ENCODE results near the gene ARV1. TPM values are rescaled to one million over a fixed set of nuclear protein-coding genes. Genes with fewer than 3 reads are reported as not detected.

The ARV1 gene
- total and polyA plus RNA-seq, 2 experiments from 2014 or later = 10.4 to 20.0 TPM

DNA sequence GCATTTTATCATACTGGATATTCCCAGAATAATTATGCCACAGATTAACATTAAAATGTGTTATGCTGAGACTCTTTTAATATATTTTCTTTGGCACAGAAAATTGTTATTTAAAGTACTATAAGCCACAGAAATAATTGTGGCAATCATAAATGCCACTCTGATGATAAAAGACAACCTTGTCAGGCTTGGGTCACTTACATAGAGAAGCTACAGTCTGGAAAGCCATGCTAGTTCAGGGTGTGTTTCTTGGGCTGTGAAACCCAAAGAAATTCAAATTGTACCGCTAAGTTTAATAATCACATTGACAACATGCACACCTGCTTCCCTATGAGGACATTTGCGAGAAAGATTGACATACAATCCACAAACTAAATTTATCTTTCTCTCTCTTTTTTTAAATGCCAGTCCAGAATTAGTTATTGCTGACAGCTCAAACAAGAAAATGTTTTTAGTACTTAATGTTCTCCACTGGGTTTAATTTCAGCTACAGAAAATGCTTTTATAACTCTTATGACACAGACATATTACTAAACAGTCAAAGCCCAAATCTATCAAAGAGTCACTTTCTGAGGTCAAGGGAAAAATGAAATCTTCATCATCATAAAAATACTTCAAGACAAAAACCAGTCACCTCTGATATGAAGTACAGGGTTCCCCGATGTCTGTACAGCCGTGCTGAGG lies 38.9 kb upstream of the ARV1 start:
- no peak for ATAC-seq
- no peaks in the 10 kb centered on the region for H3K4me1 Mint-ChIP-seq
- no peaks in the 10 kb centered on the region for H3K27me3 ChIP-seq (ENCODE audit: insufficient read depth)

DNA sequence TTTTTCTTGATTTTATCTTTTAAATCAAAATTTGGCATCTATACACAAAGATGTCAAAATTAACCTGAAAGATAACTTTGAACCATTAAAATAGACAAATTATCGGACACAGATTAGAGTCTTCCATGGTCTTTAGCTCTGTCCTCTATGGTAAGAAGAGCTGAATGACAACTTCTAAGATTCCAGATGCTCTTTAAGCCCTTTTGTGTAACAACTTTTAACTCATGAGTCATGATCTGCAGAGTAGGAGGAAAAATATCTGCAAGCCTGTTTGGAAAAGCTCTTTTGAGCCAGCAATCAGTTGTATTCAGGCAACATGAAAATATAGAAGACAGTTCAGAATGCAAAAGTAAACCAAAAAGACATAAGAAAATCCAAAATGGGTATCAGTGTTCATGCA lies 38.0 kb upstream of the ARV1 start:
- Histone ChIP-seq H3K36me3 (ENCODE audit: insufficient read depth) (no peaks in the 10 kb centered on the region), H2AFZ (no peak overlapping the region), H3K4me2 (no peak overlapping the region), H3F3A (replicated peaks; ENCODE audit: low read depth) (no peaks in the 10 kb centered on the region), H4K20me1 (replicated peaks; ENCODE audit: insufficient read depth) (peaks cover 3% of the 10 kb centered on the region), H3K27ac (ENCODE audit: low read depth) (no peak overlapping the region), H3K4me1 (ENCODE audit: insufficient read depth) (no peaks in the 10 kb centered on the region), H3K27me3 (ENCODE audit: insufficient read depth) (no peaks in the 10 kb centered on the region), H3K9me2 (ENCODE audit: insufficient read depth) (no peaks in the 10 kb centered on the region), H3K4me3 (no peak overlapping the region), H3K79me2 (replicated peaks; ENCODE audit: insufficient read depth) (no peaks in the 10 kb centered on the region)
- H3K27me3 Mint-ChIP-seq (ENCODE audit: insufficient read depth, low read depth, poor library complexity) = peaks cover 1% of the 10 kb centered on the region
- H3K4me1 Mint-ChIP-seq = no peaks in the 10 kb centered on the region
- ATAC-seq (no peak), DNase-seq (ENCODE audit: low spot score) (no peak)
- H3K27ac Mint-ChIP-seq = no peak overlapping the region
- no peak overlapping the region for H3K4me3 Mint-ChIP-seq
- no peaks in the 10 kb centered on the region for H3K36me3 Mint-ChIP-seq (ENCODE audit: low read depth)
- no peaks in the 10 kb centered on the region for H3K9me3 Mint-ChIP-seq
- TF ChIP-seq, protein P1, sequence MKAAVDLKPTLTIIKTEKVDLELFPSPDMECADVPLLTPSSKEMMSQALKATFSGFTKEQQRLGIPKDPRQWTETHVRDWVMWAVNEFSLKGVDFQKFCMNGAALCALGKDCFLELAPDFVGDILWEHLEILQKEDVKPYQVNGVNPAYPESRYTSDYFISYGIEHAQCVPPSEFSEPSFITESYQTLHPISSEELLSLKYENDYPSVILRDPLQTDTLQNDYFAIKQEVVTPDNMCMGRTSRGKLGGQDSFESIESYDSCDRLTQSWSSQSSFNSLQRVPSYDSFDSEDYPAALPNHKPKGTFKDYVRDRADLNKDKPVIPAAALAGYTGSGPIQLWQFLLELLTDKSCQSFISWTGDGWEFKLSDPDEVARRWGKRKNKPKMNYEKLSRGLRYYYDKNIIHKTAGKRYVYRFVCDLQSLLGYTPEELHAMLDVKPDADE (IDR thresholded peaks at IDR 0.05) = no peak
- TF ChIP-seq POLR2AphosphoS5 (IDR thresholded peaks at IDR 0.05; ENCODE audit: low read depth) (no peak), JUNB (IDR thresholded peaks at IDR 0.05; ENCODE audit: unreplicated experiment) (no peak), EZH2phosphoT487 (IDR thresholded peaks at IDR 0.05; ENCODE audit: unreplicated experiment) (no peak), NANOG (IDR thresholded peaks at IDR 0.05; ENCODE audit: borderline replicate concordance) (no peak), ZNF462 (CRISPR knock-in tag; IDR thresholded peaks at IDR 0.05) (no peak)

More for the DNA sequence above, 38.9 kb upstream of the ARV1 start:
- no peak for DNase-seq (ENCODE audit: low spot score)
- no peaks in the 10 kb centered on the region for H3K4me1 ChIP-seq (ENCODE audit: insufficient read depth)
- Mint-ChIP-seq H3K9me3 (no peaks in the 10 kb centered on the region), H3K27ac (no peak overlapping the region), H3K4me3 (no peak overlapping the region), H3K36me3 (ENCODE audit: low read depth) (no peaks in the 10 kb centered on the region), H3K27me3 (ENCODE audit: insufficient read depth, low read depth, poor library complexity) (peaks cover 1% of the 10 kb centered on the region)
- H3K36me3 ChIP-seq (ENCODE audit: insufficient read depth) = no peaks in the 10 kb centered on the region
- no peaks in the 10 kb centered on the region for H3K79me2 ChIP-seq (replicated peaks; ENCODE audit: insufficient read depth)
- no peaks in the 10 kb centered on the region for H3K9me2 ChIP-seq (ENCODE audit: insufficient read depth)
- TF ChIP-seq CTCF (conservative IDR thresholded peaks at IDR 0.05; ENCODE audit: low read depth in 2 of 2) = no peak
- no peak for TF ChIP-seq ZNF114 (CRISPR knock-in tag; IDR thresholded peaks at IDR 0.05)
- no peak for TF ChIP-seq ZNF331 (CRISPR knock-in tag; IDR thresholded peaks at IDR 0.05; ENCODE audit: low read depth)
- no peak overlapping the region for H3K4me3 ChIP-seq
- H4K20me1 ChIP-seq (replicated peaks; ENCODE audit: insufficient read depth) = peaks cover 3% of the 10 kb centered on the region
- no peak overlapping the region for H2AFZ ChIP-seq
- no peak overlapping the region for H3K27ac ChIP-seq (ENCODE audit: low read depth)
- no peaks in the 10 kb centered on the region for H3F3A ChIP-seq (replicated peaks; ENCODE audit: low read depth)
- no peak overlapping the region for H3K4me2 ChIP-seq

Data from GM23338 (cell line).